DMS153 treated with DMSO at 0.1 percent for 48 hours (cell line): ENCODE data around the gene HTRA2.

Source experiments
- DNase-seq: peaks from one replicate; lab custom pipeline; 2025; ENCODE audit not compliant: unreplicated experiment; lab: John Stamatoyannopoulos, UW

The HTRA2 gene

DNA sequence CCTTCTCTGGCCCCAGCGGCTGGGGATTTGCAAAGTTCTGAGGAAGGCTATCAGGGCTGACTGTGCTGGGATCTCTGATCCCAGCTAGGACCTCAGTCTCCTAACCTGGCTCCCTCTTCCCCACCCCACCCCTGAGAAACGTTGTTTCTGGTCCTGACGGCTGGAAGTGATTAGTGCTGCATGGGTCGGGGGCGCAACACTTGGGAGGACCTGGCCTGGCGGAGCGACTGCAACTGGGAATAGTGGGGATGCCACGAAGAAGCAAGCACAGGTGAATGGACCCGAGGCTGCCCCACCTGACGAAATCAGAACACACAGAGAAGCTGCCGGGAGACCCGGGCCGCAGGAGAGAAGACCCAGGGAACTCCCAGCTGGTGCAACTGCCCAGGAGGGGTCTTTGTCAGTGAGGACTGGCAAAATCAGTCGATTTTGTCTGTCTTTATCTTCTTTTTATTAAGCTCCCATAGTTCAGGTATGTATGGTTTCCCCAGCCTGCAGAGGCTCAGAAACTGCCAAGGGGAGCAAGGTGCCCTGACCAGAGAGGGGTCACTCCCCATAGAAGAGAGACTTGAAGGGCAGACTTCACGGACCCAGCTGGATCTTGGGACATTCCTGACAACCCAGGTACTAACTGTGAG lies 29.7 kb upstream of the HTRA2 start:
- DNase-seq: no peak

DNA sequence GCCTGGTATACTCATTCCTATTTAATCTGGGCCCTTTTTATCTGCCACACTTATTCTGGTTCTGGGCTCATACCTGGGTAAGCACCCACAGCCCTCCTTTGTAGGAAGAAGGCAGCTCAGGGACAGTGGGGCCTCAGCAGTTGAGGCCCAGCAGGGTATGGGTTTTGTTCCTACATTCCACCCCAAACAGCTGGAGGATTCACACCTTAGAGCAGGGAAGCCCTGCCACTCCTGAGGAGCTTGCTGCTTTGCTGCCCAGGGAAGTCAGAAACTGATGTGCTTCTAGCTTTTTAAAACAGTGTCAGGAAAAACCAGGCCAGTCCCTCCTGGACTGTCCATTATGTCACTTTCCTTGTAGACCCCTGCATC lies 29.2 kb upstream of the HTRA2 start:
- no peak for DNase-seq

- no peak for DNase-seq
Measured at GRCh38 chr2:74501335-74502071, 28.2 kb upstream of the HTRA2 start.

GRCh38 chr2:74502147-74502719 lies 27.5 kb upstream of the HTRA2 start:
- no peak for DNase-seq

- DNase-seq: no peak
Measured at GRCh38 chr2:74502720-74503505, 26.8 kb upstream of the HTRA2 start.

DNA sequence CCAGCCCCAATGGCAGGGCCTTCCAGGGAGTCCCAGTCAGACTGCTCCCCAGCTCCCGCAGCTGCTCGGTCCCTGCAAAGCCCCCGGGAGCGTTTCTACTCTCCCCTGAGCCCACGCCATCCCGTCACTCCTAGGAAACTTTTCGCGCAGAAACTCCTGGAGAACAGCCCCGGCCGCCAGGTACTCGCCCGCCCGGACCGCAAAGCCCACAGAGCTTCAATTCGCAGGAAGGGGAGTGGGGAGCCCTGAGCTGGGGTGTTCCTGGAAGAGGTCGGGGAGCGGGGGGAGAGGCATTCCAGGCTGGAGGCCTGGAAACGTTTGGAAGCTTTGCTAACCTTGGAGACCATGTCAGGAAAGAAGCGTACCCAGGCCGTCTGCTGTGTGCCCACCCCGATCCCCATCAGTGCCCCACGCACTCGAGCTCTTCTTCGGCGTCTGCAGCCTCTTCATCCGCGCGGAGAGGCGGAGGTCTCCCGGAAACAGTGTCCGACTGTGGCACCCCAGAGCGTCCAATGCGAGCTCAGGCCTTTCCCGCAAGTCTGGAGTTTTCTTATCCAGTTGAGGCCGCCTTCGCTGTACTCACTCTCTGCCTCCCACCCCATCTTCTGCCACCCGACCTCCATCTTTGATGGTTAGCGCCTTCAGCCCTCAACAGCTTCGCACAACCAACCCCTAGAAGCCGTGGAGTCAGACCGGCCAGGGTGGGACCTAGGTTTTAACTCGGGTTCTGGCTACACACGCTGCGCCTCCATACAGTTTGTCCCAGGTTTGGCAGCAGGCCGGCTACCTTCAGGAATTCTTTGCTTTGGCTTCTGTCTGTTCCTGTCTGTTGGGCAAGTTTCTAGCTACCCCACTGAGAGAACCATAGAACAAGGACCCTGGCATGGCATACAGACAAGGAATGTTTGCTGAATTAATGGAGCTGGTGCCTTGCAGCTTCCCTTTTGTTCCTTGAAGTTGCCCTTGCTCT lies 25.9 kb upstream of the HTRA2 start:
- DNase-seq: no peak

GRCh38 chr2:74504591-74504990 lies 25.1 kb upstream of the HTRA2 start:
- no peak for DNase-seq

DNA sequence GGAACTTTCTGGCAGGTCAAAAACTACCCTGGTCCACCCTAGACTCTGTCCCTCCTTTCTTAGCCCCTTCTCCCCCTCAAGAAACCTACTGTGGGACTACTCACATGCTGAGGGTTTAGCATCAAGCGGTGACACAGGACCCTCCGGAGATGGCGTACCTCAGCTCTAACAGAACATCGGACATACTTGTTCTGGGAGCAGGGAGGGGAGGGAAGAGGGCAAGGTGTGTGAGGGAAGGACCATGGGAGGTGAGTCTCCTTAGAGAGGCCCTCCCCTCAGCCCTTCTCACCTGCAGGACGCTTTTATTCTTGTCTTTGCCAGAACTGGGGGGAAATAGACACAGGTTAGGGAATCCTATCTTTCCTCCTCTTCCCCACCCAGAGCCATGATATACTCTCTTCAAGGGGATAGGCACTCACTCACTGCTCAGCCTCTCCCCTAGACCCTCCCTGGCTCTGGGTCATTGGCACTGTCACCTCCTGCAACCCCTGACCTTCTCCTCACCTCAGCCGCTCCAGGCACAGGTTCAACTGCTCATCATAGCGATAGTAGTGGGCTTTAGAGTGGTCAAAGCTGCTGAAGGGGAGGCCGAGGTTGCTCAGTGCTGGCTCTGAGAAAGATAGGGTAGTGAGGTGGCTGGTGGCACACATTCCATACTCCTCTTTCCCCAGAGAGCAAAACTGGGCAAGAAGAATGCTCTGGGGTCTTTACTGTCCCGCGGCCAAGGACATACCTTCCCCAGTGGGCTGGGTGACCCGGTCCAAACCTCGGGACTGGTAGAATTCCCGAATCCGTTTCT lies 24.1 kb upstream of the HTRA2 start:
- DNase-seq: no peak

- peak; percentile 94 for DNase-seq
Measured at GRCh38 chr2:74507145-74507925, 22.4 kb upstream of the HTRA2 start, which contains the start of gene PCGF1. PCGF1 (minus strand) TSS chr2:74507695; CDS start chr2:74507668, 27 bp downstream.

DNA sequence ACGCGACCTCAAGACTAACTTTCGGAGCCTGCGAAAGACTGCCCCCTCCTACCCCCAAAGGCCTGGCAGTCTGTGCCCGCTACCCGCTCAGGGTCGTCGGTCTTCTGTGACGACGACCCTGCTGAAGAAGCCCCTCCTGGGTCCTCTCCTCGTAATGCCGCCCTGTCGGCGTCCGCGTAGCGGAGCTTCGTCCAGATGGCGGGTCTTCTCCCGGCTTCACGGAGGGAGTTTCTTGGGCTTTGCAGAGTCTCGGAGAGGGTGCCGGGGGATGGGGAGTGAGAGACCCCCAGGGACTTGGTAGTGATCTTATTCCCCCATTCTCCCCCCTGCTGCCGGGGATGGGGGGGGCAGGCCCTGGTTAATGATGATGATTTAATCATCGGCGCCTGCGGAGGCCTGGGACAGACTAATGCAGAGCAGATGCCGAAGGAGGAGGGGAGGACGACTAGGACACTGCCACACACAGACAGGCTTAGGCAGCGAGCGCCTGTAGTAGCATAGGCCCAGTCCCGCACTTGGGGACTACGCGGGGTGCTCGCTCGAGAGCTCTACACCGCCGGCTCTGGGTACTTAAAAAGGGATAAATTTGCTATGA lies 21.7 kb upstream of the HTRA2 start:
- no peak for DNase-seq

GRCh38 chr2:74510272-74510671 lies 19.5 kb upstream of the HTRA2 start:
- DNase-seq: no peak

DNA sequence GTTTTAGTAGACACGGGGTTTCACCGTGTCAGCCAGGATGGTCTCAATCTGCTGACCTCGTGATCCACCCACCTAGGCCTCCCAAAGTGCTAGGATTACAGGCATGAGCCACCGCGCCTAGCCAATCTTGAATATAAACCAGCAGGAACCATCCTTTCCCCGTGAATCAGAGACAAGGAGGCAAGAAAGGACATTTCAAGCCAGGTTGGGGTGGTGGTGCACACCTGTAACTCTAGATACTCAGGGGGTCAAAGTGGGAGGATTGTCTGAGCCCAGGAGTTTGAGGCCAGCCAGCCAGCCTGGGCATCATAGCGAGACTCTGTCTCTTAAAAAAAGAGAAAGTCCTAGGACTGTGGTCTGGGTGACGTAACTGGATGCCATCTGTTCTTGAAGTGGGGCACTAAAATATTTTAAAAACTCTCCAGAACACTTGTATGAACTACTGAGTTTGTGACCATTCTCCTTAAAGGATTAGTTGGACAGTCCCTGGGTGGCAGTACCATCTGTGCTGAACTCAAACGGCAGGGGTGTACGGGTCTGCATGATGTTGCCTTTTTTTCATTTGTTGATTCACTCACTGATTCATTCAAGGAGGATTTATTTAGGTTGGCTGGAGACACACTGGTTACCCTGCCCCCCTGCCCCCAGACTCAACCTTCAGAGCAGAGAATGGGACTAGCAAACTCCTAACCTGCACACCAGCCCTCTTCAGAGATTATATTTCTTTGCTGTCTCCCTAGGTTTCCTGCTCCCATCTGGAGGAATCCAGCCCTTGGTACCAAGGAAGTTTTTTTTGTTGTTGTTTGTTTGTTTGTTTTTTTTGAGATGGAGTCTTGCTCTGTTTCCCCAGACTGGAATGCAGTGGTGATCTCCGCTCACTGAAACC lies 18.4 kb upstream of the HTRA2 start:
- no peak for DNase-seq

- DNase-seq: no peak
Measured at GRCh38 chr2:74512744-74513604, 16.8 kb upstream of the HTRA2 start.

- DNase-seq: no peak
Measured at GRCh38 chr2:74513605-74514367, 15.9 kb upstream of the HTRA2 start.

DNA sequence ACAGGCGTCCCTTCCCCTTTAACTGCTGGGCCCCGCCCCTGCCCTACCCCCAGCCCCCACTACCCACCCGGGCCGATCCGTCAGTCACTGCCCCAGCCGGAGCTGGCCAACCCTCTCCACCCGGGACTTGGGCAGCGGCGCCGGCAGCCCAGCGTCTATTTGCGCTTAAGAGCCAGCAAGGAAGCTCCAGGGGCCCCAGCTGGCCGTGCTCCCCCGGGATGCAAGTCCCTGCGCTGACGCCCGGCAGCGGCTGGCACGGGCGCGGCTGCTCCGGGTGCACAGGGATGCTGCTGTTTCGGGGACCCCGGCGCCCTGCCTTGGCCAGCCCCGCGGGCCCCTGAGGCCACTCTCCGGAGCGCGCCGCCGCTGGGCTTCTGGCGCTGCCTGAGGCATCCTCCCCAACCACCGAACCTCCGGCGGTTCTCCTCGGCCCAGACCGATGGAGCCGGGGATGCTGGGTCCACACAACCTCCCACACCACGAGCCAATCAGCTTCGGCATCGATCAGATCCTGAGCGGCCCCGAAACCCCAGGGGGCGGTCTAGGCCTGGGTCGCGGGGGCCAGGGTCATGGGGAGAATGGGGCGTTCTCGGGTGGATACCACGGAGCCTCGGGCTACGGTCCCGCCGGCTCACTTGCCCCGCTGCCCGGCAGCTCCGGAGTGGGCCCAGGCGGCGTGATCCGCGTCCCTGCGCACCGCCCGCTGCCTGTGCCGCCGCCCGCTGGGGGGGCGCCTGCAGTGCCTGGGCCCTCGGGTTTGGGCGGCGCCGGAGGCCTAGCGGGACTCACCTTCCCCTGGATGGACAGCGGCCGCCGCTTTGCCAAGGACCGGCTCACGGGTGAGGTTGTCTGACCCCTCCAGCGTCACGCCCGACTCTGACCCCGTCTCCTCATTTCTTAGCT lies 15.1 kb upstream of the HTRA2 start, which contains the start of gene TLX2:
Gene TLX2 (plus strand): TSS at position 83 of the 903 bp plus-strand sequence. CDS start 357 bp downstream, at position 440.
- DNase-seq: no peak
